Testis (tissue), 3 donors: ENCODE data around the gene ERO1B. TPM values are rescaled to one million over a fixed set of nuclear protein-coding genes. Genes with fewer than 3 reads are reported as not detected.

Experiments
- DNase-seq: peaks from one replicate; pipeline ENCODE4 v3.0.0-alpha.2; 2019
- H3K27ac ChIP-seq, 2 donors: fragments of 200-600 bp; sonication (generic); one replicate each; pipeline ENCODE4 v1.5.1; 2019
- H3K27me3 ChIP-seq: fragments of 200-600 bp; sonication (generic); one replicate; pipeline ENCODE4 v1.5.1; 2019
- H3K36me3 ChIP-seq: fragments of 200-600 bp; sonication (generic); one replicate; pipeline ENCODE4 v1.5.1; 2017; ENCODE audit warnings: low read depth; ENCODE audit errors: missing control alignments
- H3K4me1 ChIP-seq: fragments of 200-600 bp; sonication (generic); one replicate; pipeline ENCODE4 v1.5.1; 2019
- H3K4me3 ChIP-seq, 2 donors: fragments of 200-600 bp; sonication (generic); one replicate each; pipeline ENCODE4 v1.5.1; 2017 to 2019
- H3K9me3 ChIP-seq: fragments of 200-600 bp; sonication (generic); one replicate; pipeline ENCODE4 v1.5.1; 2017
- CTCF ChIP-seq, 3 experiments: fragments of 450-650 bp in 2 of 3; fragments of 200-600 bp in 1 of 3; sonication (generic) in 1 of 3; IDR thresholded peaks; one replicate each; pipeline ENCODE4 v1.5.1; 2016 to 2019; ENCODE audit warnings: antibody characterized with exemption in 3 of 3, mild to moderate bottlenecking in 2 of 3, moderate library complexity in 1 of 3
- POLR2A ChIP-seq: fragments of 450-650 bp; IDR thresholded peaks from one replicate; pipeline ENCODE4 v1.6.1; 2017; ENCODE audit warnings: antibody characterized with exemption, mild to moderate bottlenecking, moderate library complexity
- WGBS, 2 donors: methylation state at CpG; one replicate each; pipeline ENCODE4 v1.1.5; 2018; 5-methylcytosine and 5-hydroxymethylcytosine counted together
- intact Hi-C: fragments of 100-400 bp; cut with DNase I; formaldehyde crosslinking; loops from one replicate; pipeline ENCODE4 v1.15.1; 2023; ENCODE audit warnings: low total_unique reads
- polyA plus RNA-seq: library from polyadenylated mRNA; stranded (reverse); fragments of 350-450 nt; fragmentation: Illumina TruSeq; extraction: RNeasy Lipid Tissue Mini Kit (QIAGEN cat#74804); gene quantifications from one replicate; pipeline ENCODE4 v1.2.3, GENCODE V29; 2014; ENCODE audit warnings: low read depth, low replicate concordance; ENCODE audit not compliant: insufficient read depth
- small RNA-seq, 2 donors: library from RNA; depleted of rRNA; stranded (forward); fragments of <200 nt; gene quantifications; one replicate each; pipeline ENCODE3, GENCODE V24; 2016
- total RNA-seq, 2 donors: library from RNA; depleted of rRNA; stranded (reverse); fragments of >200 nt; gene quantifications; one replicate each; pipeline ENCODE4 v1.2.3, GENCODE V29; 2016

Gene ERO1B
- total and polyA plus RNA-seq, 3 donors from 2014 or later: 16.2 to 53.8 (median 20.3) TPM

GRCh38 chr1:236167578-236167977, 114.2 kb downstream of the ERO1B start:
- 91 to 93% methylated on average over 3 to 4 of the region's 4 CpGs for WGBS, 2 donors
- H3K4me3 ChIP-seq: no peak overlapping the region
- H3K4me1 ChIP-seq: no peaks in the 10 kb centered on the region
- H3K27ac ChIP-seq: no peak overlapping the region
- intact Hi-C loops: no loop called here
- no peaks in the 10 kb centered on the region for H3K36me3 ChIP-seq
- H3K9me3 ChIP-seq: no peaks in the 10 kb centered on the region
- DNase-seq: no peak
- TF ChIP-seq POLR2A (no peak), CTCF (IDR thresholded peaks at IDR 0.05) (no peak)
- no peaks in the 10 kb centered on the region for H3K27me3 ChIP-seq

GRCh38 chr1:236167154-236167553, 114.6 kb downstream of the ERO1B start:
- intact Hi-C loops: no loop called here
- no peaks in the 10 kb centered on the region for H3K36me3 ChIP-seq
- no peaks in the 10 kb centered on the region for H3K9me3 ChIP-seq
- no peak overlapping the region for H3K27ac ChIP-seq
- H3K4me3 ChIP-seq: no peak overlapping the region
- no peaks in the 10 kb centered on the region for H3K4me1 ChIP-seq
- 92 to 97% methylated on average over 7 of the region's 7 CpGs for WGBS, 2 donors
- TF ChIP-seq POLR2A (no peak), CTCF (IDR thresholded peaks at IDR 0.05) (no peak)
- no peaks in the 10 kb centered on the region for H3K27me3 ChIP-seq
- DNase-seq: no peak

- no peaks in the 10 kb centered on the region for H3K36me3 ChIP-seq
- no peak overlapping the region for H3K4me3 ChIP-seq
- no peak overlapping the region for H3K27ac ChIP-seq
- WGBS, 2 donors: 82 to 88% methylated on average over 6 of the region's 6 CpGs
- no peak for DNase-seq
- TF ChIP-seq CTCF (IDR thresholded peaks at IDR 0.05) (no peak), POLR2A (no peak)
- no peaks in the 10 kb centered on the region for H3K27me3 ChIP-seq
- H3K4me1 ChIP-seq: no peaks in the 10 kb centered on the region
- no peaks in the 10 kb centered on the region for H3K9me3 ChIP-seq
- intact Hi-C loops: no loop called here
Measured at GRCh38 chr1:236166041-236166440, 115.7 kb downstream of the ERO1B start.

Small RNA genes within 50 kb of the gene (small RNA-seq; reads per million reads assigned to genes)
- gene RNU2-70P: 0.28 to 0.82 reads per million in 2 donors

Other genes starting within 250 kb of the ERO1B start
- gene NID1, start 216.9 kb downstream of the ERO1B start, total RNA-seq: 10 to 100 TPM; 18.8 to 36.1 TPM
- 21.0 TPM for gene NID1, start 216.9 kb downstream of the ERO1B start, polyA plus RNA-seq
- gene GPR137B, start 139.4 kb downstream of the ERO1B start, total RNA-seq: 10 to 100 TPM; 13.3 to 18.3 TPM
- gene GPR137B, start 139.4 kb downstream of the ERO1B start, polyA plus RNA-seq: 8.4 TPM
- 1 to 10 TPM; 3.2 to 3.9 TPM for gene EDARADD, start 112.3 kb upstream of the ERO1B start, total RNA-seq
- gene EDARADD, start 112.3 kb upstream of the ERO1B start, polyA plus RNA-seq: 5.8 TPM
- gene LGALS8, start 242.0 kb upstream of the ERO1B start, total RNA-seq: 100 to 1,000 TPM; 115 to 122 TPM
- gene LGALS8, start 242.0 kb upstream of the ERO1B start, polyA plus RNA-seq: 114 TPM